Endothelial cell of umbilical vein (primary cell): Measurements from ENCODE around the gene AURKAIP1. TPM values are rescaled to one million over a fixed set of nuclear protein-coding genes. Genes with fewer than 3 reads are reported as not detected.

Source experiments
- BruUV-seq: library from RNA; stranded (reverse); fragments of 400-500 nt; replicated peaks from 2 replicates; lab custom pipeline; 2021; lab: Mats Ljungman, UMichigan
- CTCF ChIA-PET: fragments of 300-600, 350-600 bp; sonication (Branson Sonifier 250); formaldehyde crosslinking; loops from one replicate; lab custom pipeline; 2021; ENCODE audit warnings: antibody characterized with exemption, inconsistent platforms; lab: Charles Lee
- POLR2A ChIA-PET: fragments of 300-600, 350-600 bp; sonication (Branson Sonifier 250); formaldehyde crosslinking; loops from one replicate; lab custom pipeline; 2021; ENCODE audit warnings: antibody characterized with exemption, inconsistent platforms; lab: Charles Lee
- DNase-seq: peaks from one replicate; pipeline ENCODE4 v3.0.0-alpha.2; 2011; ENCODE audit warnings: low read depth, low spot score
- FAIRE-seq: peaks from 2 replicates; lab custom pipeline; 2011; peaks lifted over from hg19 to GRCh38; lab: Jason Lieb, UNC
- H2AFZ ChIP-seq: 2 replicates; pipeline ENCODE4 v1.6.0; 2012; ENCODE audit warnings: low read depth, low read length, control low read depth, inconsistent platforms
- H3K27ac ChIP-seq: 2 replicates; pipeline ENCODE4 v1.5.1; 2011; ENCODE audit warnings: low read depth, mild to moderate bottlenecking, control low read depth, low read length, moderate library complexity; ENCODE audit not compliant: insufficient read depth
- H3K27me3 ChIP-seq, 2 experiments: 2 replicates each; pipeline versions ENCODE4 v1.6.0 to v1.6.1; 2011; ENCODE audit warnings: low read length in 2 of 2, mixed read lengths in 1 of 2; ENCODE audit not compliant: control insufficient read depth in 2 of 2, insufficient read depth in 2 of 2
- H3K36me3 ChIP-seq, 2 experiments: 2 replicates in 1 of 2; 3 replicates in 1 of 2; pipeline ENCODE4 v1.5.1; 2011; ENCODE audit warnings: low read length in 2 of 2, mild to moderate bottlenecking in 1 of 2, moderate library complexity in 1 of 2; ENCODE audit not compliant: control insufficient read depth in 2 of 2, insufficient read depth in 2 of 2; ENCODE audit errors: extremely low read depth in 1 of 2
- H3K4me1 ChIP-seq: 3 replicates; pipeline ENCODE4 v1.5.1; 2011; ENCODE audit warnings: mild to moderate bottlenecking, low read length; ENCODE audit not compliant: control insufficient read depth, insufficient read depth; ENCODE audit errors: extremely low read depth
- H3K4me2 ChIP-seq: 2 replicates; pipeline ENCODE4 v1.6.1; 2011; ENCODE audit warnings: low read length, control low read depth, mixed read lengths; ENCODE audit not compliant: insufficient read depth
- H3K4me3 ChIP-seq, 3 experiments: fragments of 200-600 bp in 1 of 3; sonication (generic), shearing (Covaris generic) in 1 of 3; replicated peaks in 1 of 3; 2 replicates each; pipeline ENCODE4 v1.5.1; 2011 to 2016; ENCODE audit warnings: control low read depth in 3 of 3, low read length in 3 of 3, mild to moderate bottlenecking in 2 of 3, inconsistent platforms in 1 of 3, low read depth in 1 of 3, moderate library complexity in 1 of 3; ENCODE audit not compliant: insufficient read depth in 1 of 3
- H3K79me2 ChIP-seq: 2 replicates; pipeline ENCODE4 v1.6.0; 2012; ENCODE audit warnings: low read length, inconsistent platforms; ENCODE audit not compliant: control insufficient read depth, insufficient read depth
- H3K9ac ChIP-seq: replicated peaks from 2 replicates; pipeline ENCODE3; 2011; ENCODE audit warnings: low read length, control low read depth; ENCODE audit not compliant: insufficient read depth; ENCODE audit errors: extremely low read depth
- H3K9me1 ChIP-seq: replicated peaks from 3 replicates; pipeline ENCODE4 v1.6.0; 2011; ENCODE audit warnings: mild to moderate bottlenecking, low read length; ENCODE audit not compliant: control insufficient read depth, insufficient read depth; ENCODE audit errors: extremely low read depth
- H3K9me3 ChIP-seq: replicated peaks from 2 replicates; pipeline ENCODE4 v1.5.1; 2012; ENCODE audit warnings: low read length, inconsistent platforms; ENCODE audit not compliant: control insufficient read depth, insufficient read depth
- H4K20me1 ChIP-seq: replicated peaks from 2 replicates; pipeline ENCODE3; 2011; ENCODE audit warnings: mild to moderate bottlenecking, low read length; ENCODE audit not compliant: control insufficient read depth, insufficient read depth; ENCODE audit errors: extremely low read depth
- POLR2AphosphoS5 ChIP-seq: IDR thresholded peaks from 2 replicates; pipeline ENCODE4 v1.6.1; 2012; ENCODE audit warnings: low read depth, mild to moderate bottlenecking, control low read depth, low read length, moderate library complexity; ENCODE audit not compliant: insufficient read depth
- dilution Hi-C: fragments of 300-500 bp; cut with MboI; formaldehyde crosslinking; loops from one replicate; pipeline ENCODE4 v1.15.0; 2019; ENCODE audit warnings: low sequenced_read_pairs; ENCODE audit not compliant: extremely low pct_ligation_motif_present
- intact Hi-C: fragments of 100-400 bp; cut with micrococcal nuclease; formaldehyde crosslinking; loops from one replicate; pipeline ENCODE4 v1.10.0; 2022
- polyA plus RNA-seq, 4 experiments: library from polyadenylated mRNA; depleted of rRNA in 3 of 4; stranded (reverse) in 3 of 4; unstranded in 1 of 4; fragments of >200 nt; gene quantifications; 2 replicates each; pipeline versions ENCODE4 v1.2.1 to v1.2.3, GENCODE V29; 2011 to 2012; ENCODE audit warnings: missing spikeins in 1 of 4
- total RNA-seq: library from RNA; stranded (reverse); gene quantifications from 2 replicates; pipeline ENCODE4 v1.2.3, GENCODE V29; 2021
- TF ChIP-seq, protein P1 (sequence below), 2 donors: IDR thresholded peaks; 1 replicate in 1 of 2; 2 replicates in 1 of 2; pipeline ENCODE4 v1.5.1; 2011; ENCODE audit warnings: low read length in 2 of 2, mild to moderate bottlenecking in 2 of 2, moderate library complexity in 2 of 2, control low read depth in 1 of 2, inconsistent platforms in 1 of 2, low read depth in 1 of 2; ENCODE audit not compliant: insufficient read depth in 1 of 2; ENCODE audit errors: extremely low read depth in 1 of 2

AURKAIP1 gene
- total and polyA plus RNA-seq, 2 donors (not counting 3 experiments of a cell fraction or from before 2014, with no cell fraction given) = 73.3 to 151 TPM

DNA sequence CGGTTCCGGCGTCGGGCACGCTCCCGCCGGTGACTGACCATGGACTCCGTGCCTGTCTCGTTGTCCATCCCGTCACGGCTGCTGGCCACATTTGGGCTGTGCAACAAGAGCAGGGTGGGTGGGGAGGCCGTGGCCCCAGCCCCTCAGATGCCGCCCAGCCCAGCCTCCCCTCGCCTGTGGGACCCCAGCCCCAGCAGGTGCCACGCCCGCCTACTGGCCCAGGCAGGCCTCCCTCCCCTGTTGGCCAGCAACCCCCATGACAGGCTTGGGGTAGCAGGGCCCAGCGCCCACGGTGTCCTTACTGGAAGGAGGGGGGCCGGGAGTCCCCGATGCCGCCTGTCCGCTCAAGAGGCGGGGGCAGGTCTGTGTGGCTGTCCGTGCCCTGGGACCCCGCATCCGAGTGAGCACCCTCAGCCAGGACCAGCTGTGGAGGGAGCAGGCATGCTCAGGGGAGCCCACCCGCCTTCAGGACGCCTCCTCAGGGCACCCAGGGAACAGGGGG, 32.9 kb downstream of the AURKAIP1 start:
- H3K4me1 ChIP-seq = no peaks in the 10 kb centered on the region
- H4K20me1 ChIP-seq = no peaks in the 10 kb centered on the region
- H3K4me3 ChIP-seq = no peak overlapping the region
- ChIA-PET POLR2A (no interaction called here), CTCF (no interaction called here)
- no peak overlapping the region for H3K27ac ChIP-seq
- no peaks in the 10 kb centered on the region for H3K9me1 ChIP-seq
- H3K4me2 ChIP-seq = no peak overlapping the region
- FAIRE-seq (no peak), DNase-seq (no peak)
- H3K27me3 ChIP-seq = no peaks in the 10 kb centered on the region
- intact Hi-C loops (no loop called here), dilution Hi-C loops (no loop called here)
- BruUV-seq = no TSS peak
- TF ChIP-seq, protein P1, sequence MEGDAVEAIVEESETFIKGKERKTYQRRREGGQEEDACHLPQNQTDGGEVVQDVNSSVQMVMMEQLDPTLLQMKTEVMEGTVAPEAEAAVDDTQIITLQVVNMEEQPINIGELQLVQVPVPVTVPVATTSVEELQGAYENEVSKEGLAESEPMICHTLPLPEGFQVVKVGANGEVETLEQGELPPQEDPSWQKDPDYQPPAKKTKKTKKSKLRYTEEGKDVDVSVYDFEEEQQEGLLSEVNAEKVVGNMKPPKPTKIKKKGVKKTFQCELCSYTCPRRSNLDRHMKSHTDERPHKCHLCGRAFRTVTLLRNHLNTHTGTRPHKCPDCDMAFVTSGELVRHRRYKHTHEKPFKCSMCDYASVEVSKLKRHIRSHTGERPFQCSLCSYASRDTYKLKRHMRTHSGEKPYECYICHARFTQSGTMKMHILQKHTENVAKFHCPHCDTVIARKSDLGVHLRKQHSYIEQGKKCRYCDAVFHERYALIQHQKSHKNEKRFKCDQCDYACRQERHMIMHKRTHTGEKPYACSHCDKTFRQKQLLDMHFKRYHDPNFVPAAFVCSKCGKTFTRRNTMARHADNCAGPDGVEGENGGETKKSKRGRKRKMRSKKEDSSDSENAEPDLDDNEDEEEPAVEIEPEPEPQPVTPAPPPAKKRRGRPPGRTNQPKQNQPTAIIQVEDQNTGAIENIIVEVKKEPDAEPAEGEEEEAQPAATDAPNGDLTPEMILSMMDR (IDR thresholded peaks at IDR 0.05; ENCODE audit: extremely low read depth in 1 of 2, insufficient read depth in 1 of 2, low read depth in 1 of 2, low read length in 2 of 2) = no peak
- no peak overlapping the region for H2AFZ ChIP-seq
- H3K9ac ChIP-seq = no peak overlapping the region
- no peaks in the 10 kb centered on the region for H3K9me3 ChIP-seq
- peaks cover 0 to 17% of the 10 kb centered on the region in 2 experiments for H3K36me3 ChIP-seq
- peaks cover 17% of the 10 kb centered on the region for H3K79me2 ChIP-seq

DNA sequence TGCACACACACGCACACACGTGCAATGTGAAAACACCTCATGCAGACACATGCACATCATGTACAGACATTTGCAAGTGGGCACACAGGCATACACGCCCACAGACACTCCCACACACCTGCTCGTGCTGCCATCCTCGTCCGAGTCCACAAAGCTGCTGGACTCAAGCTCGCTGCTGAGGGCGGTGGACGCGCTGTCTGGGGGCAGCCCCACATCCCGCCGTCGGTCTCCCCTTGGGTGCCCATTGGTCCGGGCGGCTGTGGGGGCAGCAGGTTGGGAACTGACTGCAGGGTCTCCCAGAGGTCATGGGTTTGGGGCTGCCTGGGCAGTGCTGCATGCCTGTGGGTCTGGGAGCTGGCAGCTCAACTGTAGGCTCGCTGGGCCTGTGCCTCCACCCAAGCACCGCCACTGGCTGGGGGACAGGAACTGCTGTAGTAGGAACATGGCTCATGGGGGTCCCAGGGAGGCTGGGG, 33.4 kb downstream of the AURKAIP1 start:
- Histone ChIP-seq H3K4me2 (no peak overlapping the region), H2AFZ (no peak overlapping the region), H3K4me3 (no peak overlapping the region), H3K9me3 (no peaks in the 10 kb centered on the region), H4K20me1 (no peaks in the 10 kb centered on the region), H3K79me2 (peaks cover 16% of the 10 kb centered on the region), H3K9ac (no peak overlapping the region), H3K36me3 (peaks cover 0 to 17% of the 10 kb centered on the region in 2 experiments), H3K4me1 (no peaks in the 10 kb centered on the region), H3K9me1 (no peaks in the 10 kb centered on the region), H3K27ac (no peak overlapping the region), H3K27me3 (no peaks in the 10 kb centered on the region)
- FAIRE-seq (no peak), DNase-seq (no peak)
- CTCF ChIA-PET = no interaction called here
- POLR2A ChIA-PET = no interaction called here
- dilution Hi-C loops (no loop called here), intact Hi-C loops (no loop called here)
- TF ChIP-seq, protein P1 (IDR thresholded peaks at IDR 0.05; ENCODE audit: extremely low read depth in 1 of 2, insufficient read depth in 1 of 2, low read depth in 1 of 2, low read length in 2 of 2) = no peak
- no peak for TF ChIP-seq POLR2AphosphoS5
- no TSS peak for BruUV-seq
